RPMI7951 (cell line): ENCODE measurements around the gene LETM1. TPM values are rescaled to one million over a fixed set of nuclear protein-coding genes. Genes with fewer than 3 reads are reported as not detected.
"Not testable (repeated sequence)": the region's sequence is repeated elsewhere in the genome, so short reads cannot be mapped to it uniquely, and the experiment has no call there.

ENCODE experiments used
- DNase-seq: peaks from one replicate; pipeline ENCODE4 v3.0.0-alpha.2; 2012; ENCODE audit warnings: low read depth
- total RNA-seq: library from RNA; depleted of rRNA; stranded (reverse); fragments of >200 nt; shearing (Covaris generic); gene quantifications from 2 replicates; pipeline ENCODE4 v1.2.3, GENCODE V29; 2014

LETM1 gene
- total RNA-seq, 1 experiment from 2014 or later = 14.9 TPM

DNA sequence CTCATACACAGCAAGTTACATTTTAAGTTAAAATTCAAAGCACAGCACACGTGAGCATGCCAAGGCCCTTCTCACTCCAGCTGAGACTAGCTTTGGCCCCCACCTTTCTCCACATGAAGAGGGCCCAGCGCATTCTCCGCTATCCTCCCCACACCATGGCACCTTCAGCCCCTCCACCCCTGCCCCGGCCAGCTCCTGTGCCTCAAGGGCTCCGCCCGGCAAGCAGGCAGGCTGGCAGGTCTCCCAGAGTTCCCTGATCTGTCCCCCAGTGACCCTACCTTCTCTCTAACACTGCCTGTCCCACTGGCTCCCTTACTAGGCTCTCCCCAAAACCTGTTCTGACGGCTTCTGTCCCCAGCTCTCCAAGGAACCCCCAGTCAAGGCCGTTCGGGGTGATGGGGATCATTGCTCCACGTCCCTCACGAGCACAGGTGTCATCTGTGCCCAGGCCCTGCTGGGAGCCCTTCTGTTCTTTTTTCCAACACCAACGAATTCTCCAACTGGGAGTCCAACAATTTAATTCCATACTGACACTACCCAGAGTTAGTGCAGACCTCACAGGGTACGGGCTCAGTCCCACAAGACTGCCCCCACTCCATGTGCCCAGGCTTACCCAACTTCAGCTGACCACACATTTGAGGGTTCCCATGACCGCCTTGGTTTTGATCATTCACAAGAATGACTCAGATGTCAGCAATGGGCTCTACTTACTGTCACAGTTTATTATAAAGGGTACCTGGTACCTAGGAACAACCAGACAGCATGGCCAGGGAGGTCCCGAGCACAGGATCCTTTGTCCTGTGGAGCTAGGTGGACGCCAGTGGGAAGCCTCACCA is 4.2 kb downstream of the LETM1 start:
- peak; percentile 17 for DNase-seq

GRCh38 chr4:1851160-1851559 is 4.8 kb downstream of the LETM1 start:
- no peak for DNase-seq

DNA sequence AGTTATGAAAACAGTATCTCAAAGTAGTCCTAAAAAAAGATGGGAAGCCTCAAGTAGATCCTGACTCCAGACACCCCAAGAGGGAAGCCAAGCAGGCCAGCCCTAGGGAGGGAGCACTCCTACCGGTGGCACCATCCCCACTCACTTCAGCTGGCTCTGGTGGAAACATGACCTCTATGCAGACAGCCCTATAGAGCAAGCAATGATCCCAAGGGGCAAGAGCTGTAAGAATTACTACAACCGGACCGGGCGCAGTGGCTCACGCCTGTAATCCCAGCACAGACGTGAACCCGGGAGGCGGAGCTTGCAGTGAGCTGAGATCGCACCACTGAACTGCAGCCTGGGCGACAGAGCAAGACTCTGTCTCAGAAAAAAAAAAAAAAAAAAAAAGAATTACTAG is 5.7 kb downstream of the LETM1 start:
- no peak for DNase-seq

- no peak for DNase-seq
These were observed 9.4 kb downstream of the LETM1 start for GRCh38 chr4:1846580-1846979.

DNA sequence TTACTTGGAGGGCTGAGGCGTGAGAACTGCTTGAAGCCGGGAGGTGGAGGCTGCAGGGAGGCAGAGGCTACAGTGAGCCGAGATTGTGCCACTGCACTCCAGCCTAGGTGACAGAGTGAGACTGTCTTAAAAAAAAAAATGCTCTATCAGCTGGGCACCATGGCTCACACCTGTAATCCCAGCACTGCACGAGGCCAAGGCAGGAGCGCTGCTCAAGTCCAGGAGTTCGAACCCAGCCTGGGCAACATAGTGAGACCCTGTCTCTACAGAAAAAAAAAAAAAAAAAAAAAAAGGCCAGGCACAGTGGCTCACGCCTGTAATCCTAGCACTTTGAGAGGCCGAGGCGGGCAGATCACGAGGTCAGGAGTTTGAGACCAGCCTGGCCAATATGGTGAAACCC is 11.3 kb downstream of the LETM1 start:
- DNase-seq = not testable (repeated sequence)

GRCh38 chr4:1843852-1844251 is 12.1 kb downstream of the LETM1 start:
- no peak for DNase-seq

DNA sequence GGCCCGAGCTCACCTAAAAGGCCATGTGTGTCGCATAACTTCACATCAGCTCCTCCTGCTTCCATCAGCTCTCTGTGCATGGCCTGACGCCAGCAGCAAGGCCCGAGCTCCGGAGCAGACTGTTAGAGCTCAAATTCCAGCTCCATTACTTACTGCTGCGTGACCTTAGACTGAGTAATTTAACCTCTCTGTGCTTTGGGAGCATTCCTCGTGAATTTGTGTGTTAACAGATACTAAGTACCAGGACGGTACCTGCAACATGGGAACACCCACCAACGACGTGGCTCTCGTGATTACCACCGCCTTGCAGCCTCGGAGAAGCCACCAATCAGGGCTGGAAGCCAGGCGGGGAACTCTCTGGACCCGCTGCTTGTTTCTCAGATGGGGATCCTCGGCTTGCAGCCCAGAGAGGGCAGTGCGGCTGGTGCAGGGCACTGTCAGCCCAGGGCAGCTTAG is 12.9 kb downstream of the LETM1 start:
- DNase-seq = peak; percentile 35

DNA sequence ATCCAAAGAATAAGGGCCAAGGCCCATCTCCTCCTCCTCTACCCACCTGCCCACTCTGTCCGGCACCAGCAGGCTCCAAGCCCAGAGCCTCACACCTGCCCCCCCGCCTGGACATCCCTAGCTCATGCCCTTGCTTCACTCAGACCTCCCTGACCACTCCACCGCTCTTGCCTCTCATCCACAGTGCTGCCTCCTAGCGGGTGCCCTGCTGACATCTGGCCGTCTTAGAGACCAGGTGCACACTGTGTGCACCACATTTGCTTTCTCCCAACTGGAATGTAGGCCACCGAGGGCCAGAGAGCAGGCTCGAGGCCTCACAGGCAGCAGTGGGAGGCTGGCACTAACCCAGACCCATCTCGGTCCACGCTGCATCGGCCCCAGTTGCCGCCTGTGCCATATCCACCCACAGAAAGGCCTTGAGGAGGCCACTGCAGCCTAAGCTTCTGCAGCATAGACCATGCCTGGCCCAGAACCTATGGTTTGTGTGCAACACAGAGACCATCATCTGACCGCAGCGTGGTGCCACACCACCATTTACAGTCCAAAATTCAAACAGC is 13.5 kb downstream of the LETM1 start:
- no peak for DNase-seq

- no peak for DNase-seq
These were observed 14.1 kb downstream of the LETM1 start for GRCh38 chr4:1841887-1842210.

GRCh38 chr4:1841201-1841886 is 14.6 kb downstream of the LETM1 start:
- no peak for DNase-seq

- no peak for DNase-seq
These were observed 16.7 kb downstream of the LETM1 start for GRCh38 chr4:1839282-1839681.

DNA sequence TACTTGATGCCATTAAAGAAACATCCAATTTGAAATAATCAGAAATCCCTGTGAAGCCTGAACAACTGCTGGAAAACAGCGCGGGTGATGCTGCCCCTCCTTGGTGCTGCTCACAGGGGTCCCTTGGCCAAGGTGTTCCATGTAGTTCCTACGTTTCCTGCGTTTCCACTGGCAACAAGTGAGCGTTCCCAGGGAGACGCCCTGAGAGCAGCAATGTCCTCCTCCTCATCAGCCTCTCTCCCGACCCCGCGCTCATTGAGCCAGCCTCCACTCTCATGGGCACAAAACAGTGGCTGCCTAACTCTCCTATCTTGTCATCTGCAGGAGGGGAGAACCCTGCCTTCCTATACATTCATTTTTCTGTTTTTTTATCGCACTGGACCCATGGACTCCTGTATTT is 18.9 kb downstream of the LETM1 start:
- DNase-seq = no peak

- no peak for DNase-seq
These were observed 19.3 kb downstream of the LETM1 start for GRCh38 chr4:1836650-1837049.

DNA sequence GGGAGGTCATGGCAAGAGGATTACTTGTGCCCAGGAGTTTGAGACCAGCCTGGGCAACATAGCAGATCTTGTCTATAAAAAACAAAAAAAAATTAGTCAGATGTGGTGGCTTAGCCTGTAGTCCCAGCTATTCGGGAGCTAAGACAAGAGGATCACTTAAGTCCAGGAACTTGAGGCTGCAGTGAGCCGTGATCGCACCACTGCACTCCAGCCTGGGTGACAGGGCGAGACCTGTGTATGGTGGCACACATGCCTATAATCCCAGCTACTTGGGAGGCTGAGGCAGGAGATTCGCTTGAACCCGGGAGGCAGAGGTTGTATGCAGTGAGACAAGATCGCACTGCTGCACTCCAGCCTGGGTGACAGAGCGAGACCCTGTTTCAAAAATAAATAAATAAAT is 20.1 kb downstream of the LETM1 start:
- DNase-seq = not testable (repeated sequence)

GRCh38 chr4:1834047-1834775 is 21.7 kb downstream of the LETM1 start:
- DNase-seq = no peak

DNA sequence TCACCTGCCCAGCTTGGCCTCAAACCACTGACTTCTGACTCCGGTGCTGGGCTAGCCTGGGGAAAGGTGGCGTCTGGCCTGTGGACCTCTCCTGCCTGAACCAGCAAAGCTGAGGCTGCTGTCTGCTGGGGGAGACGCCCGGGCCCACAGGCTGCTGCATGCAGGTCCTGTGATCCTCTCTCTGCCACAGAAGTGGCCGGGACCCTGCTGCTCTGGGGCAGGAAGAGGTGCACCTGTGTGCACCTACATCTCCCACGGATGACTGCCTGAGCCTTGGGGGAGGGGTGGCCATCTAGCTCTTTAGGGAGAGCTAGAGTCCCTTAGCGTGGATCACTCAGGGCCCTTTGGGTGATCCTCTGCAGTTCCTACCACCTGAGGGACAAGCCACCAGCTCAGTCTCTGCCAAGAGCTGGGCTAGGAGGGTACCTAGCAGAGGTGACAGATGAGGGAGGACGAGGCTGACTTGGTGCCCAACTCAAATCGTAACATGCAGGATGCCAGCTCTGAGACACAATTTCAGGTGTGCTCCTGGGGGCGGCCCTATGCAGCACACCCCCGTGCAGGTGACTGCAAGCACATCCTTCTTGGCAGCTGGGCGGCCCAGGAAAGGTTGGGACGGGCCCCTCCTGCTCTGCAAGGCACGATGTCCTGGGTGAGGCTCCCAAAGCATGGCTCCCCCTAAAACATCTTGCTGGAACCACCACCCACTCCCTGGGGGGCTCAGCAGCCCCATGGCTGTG is 22.5 kb downstream of the LETM1 start:
- no peak for DNase-seq

DNA sequence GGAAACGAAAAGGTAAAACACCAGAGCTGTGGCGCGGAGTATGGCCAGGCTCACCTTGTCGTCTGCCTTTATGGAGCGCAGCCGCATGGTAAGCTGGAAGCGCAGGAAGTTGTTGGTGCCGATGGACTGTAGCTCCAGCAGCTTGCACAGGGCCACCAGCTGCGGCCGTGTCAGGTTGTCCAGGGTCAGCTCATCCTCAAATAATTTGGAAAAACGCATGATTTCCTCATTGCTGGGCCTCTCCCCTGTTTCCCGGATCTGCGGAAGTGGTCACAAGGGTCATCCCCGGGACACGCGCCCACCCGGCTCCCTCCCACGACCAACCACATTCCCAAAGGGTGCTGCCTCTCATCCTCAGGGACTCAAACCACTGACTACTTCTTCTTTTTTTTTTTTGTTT is 23.3 kb downstream of the LETM1 start:
- DNase-seq = no peak

GRCh38 chr4:1831331-1831730 is 24.6 kb downstream of the LETM1 start:
- no peak for DNase-seq

DNA sequence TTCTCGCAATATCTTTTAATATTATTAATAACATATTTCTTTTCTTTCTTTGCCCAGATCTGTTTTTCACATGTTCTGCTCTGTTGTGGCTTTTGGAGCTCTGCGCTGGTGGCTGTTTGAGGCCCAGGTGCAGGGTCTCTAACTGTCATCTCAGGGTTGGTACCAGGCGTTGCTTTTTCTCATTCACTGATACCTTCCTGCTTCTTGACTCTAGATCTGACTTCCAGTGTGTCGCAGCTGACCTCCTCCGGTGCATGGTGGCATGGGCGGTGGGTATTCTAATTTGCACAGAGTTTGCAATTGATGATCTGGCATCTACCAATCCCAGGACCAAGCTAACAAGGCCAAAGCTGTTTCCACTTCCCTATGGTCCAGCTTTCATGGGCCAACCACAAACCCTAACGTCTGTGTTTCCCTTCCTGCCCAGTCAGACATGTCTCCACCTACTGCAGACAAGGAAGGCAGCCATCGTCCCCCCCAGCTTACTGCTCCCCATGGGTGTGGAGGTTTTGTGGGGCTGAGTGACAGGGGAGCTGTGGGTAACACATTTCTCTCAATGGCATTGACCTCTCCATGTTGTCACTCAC is 25.2 kb downstream of the LETM1 start:
- DNase-seq = no peak

GRCh38 chr4:1830234-1830633 is 25.7 kb downstream of the LETM1 start:
- DNase-seq = no peak
